IPS DF 19.7 (cell line): ENCODE measurements around the gene HOXD11.

Experiments used
- DNase-seq: peaks from one replicate; pipeline ENCODE4 v3.0.0-alpha.2; 2013; ENCODE audit warnings: low read depth, low spot score

HOXD11 gene

GRCh38 chr2:176081376-176081836 lies 25.7 kb upstream of the HOXD11 start:
- DNase-seq, result no peak

GRCh38 chr2:176081837-176082524 lies 25.1 kb upstream of the HOXD11 start:
- no peak for DNase-seq

- DNase-seq, result no peak
These were observed 24.6 kb upstream of the HOXD11 start for GRCh38 chr2:176082525-176082823.

GRCh38 chr2:176082824-176083751 lies 24.0 kb upstream of the HOXD11 start:
- no peak for DNase-seq

- no peak for DNase-seq
These were observed 23.3 kb upstream of the HOXD11 start, which contains the start of gene EVX2 for GRCh38 chr2:176083796-176084261. Gene EVX2 (minus strand): TSS chr2:176083962. CDS start chr2:176083776, 186 bp downstream.

GRCh38 chr2:176084611-176085119 lies 22.4 kb upstream of the HOXD11 start:
- DNase-seq, result no peak

GRCh38 chr2:176085120-176085788 lies 21.8 kb upstream of the HOXD11 start:
- no peak for DNase-seq

- DNase-seq, result no peak
These were observed 21.0 kb upstream of the HOXD11 start for GRCh38 chr2:176085861-176086771.

GRCh38 chr2:176087330-176088047 lies 19.6 kb upstream of the HOXD11 start:
- no peak for DNase-seq

GRCh38 chr2:176088048-176088936 lies 18.8 kb upstream of the HOXD11 start:
- no peak for DNase-seq

- DNase-seq, result no peak
These were observed 17.9 kb upstream of the HOXD11 start for GRCh38 chr2:176088937-176089842.

- DNase-seq, result no peak
These were observed 17.2 kb upstream of the HOXD11 start for GRCh38 chr2:176089843-176090395.

- no peak for DNase-seq
These were observed 16.2 kb upstream of the HOXD11 start for GRCh38 chr2:176090862-176091261.

GRCh38 chr2:176091329-176092258 lies 15.5 kb upstream of the HOXD11 start:
- no peak for DNase-seq

GRCh38 chr2:176092270-176093144 lies 14.6 kb upstream of the HOXD11 start, which contains the start of gene HOXD13:
Gene HOXD13 (plus strand): TSS chr2:176092721. CDS start chr2:176092891, 170 bp downstream.
- no peak for DNase-seq
